ENCODE data around the gene NMUR2.

Gene NMUR2

GRCh38 chr5:152366716-152367115, 38.4 kb downstream of the NMUR2 start:
- no peak for DNase-seq

GRCh38 chr5:152364899-152365298, 40.2 kb downstream of the NMUR2 start:
- DNase-seq: no peak

- DNase-seq: no peak
Measured at GRCh38 chr5:152364172-152364571, 40.9 kb downstream of the NMUR2 start.

GRCh38 chr5:152358861-152359568, 46.1 kb downstream of the NMUR2 start:
- no peak for DNase-seq

- no peak for DNase-seq
Measured at GRCh38 chr5:152356506-152356905, 48.6 kb downstream of the NMUR2 start.

DNA sequence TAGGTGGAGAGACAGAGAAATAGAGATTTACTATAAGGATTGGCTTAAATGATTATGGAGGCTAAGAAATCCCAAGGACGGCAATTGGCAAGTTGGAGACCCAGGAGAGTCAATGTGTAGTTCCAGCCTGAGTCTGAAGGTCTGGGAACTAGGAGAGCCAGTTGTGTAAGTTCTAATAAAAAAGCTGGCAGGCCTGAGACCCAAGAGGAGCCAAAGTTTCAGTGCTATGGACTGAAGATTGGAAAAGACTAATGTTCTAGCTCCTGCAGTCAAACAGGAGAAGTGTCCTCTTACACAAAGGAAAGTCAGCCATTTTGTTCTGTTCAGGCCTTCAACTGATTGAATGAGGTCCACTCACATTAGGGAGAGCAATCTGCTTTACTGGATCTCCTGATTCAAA, 50.0 kb downstream of the NMUR2 start:
- DNase-seq: no peak

- no peak for DNase-seq
Measured at GRCh38 chr5:152353001-152353400, 52.1 kb downstream of the NMUR2 start.

DNA sequence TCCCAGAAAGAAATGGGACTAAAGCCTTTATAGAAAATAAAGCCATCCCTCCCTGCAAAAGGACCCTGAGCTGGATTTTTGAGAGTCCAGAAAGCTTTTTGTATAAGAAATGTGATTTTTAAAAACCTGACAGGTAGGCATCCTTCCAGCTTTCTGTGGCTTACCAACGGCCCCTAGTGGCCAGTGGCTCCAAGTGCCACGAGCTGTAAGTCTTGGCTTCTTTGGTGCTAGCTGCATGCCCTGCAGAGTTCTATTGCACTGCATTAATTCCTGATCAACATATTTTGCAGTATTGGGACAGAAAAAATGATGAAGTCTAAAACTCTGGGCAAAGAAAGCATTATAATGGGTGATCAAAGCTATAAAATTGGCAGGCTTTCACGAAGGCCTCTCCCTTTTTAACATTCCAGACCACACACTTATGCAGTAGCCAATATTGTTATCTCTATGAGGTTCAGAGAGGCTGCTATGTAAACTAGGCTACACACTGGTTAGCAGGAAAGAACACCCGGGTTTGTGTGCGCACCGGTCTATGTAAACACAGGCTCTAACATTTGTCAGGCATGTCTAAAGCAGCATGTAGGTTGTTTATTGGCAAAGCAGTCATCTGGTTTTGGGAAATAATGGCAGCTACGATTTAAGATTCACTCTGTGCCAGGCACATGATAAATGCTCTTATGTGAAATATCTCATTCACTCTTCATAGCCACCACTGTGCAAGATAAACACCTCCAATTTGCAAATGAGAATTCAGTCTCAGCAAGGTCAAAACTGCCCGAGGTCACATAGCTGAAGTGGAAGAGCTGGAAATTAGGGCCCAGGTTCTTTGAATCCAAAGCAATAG, 55.2 kb downstream of the NMUR2 start:
- no peak for DNase-seq

All from stimulated activated naive CD4-positive, alpha-beta T cell treated with Interleukin-2 at 50 U/mL for 16 hours (primary cell).